ENCODE data around the gene MEI1. TPM values are rescaled to one million over a fixed set of nuclear protein-coding genes. Genes with fewer than 3 reads are reported as not detected.
"Not testable (repeated sequence)": the region's sequence is repeated elsewhere in the genome, so short reads cannot be mapped to it uniquely, and the experiment has no call there.

Gene MEI1
- total RNA-seq, 1 experiment from 2014 or later = 0.61 TPM

DNA sequence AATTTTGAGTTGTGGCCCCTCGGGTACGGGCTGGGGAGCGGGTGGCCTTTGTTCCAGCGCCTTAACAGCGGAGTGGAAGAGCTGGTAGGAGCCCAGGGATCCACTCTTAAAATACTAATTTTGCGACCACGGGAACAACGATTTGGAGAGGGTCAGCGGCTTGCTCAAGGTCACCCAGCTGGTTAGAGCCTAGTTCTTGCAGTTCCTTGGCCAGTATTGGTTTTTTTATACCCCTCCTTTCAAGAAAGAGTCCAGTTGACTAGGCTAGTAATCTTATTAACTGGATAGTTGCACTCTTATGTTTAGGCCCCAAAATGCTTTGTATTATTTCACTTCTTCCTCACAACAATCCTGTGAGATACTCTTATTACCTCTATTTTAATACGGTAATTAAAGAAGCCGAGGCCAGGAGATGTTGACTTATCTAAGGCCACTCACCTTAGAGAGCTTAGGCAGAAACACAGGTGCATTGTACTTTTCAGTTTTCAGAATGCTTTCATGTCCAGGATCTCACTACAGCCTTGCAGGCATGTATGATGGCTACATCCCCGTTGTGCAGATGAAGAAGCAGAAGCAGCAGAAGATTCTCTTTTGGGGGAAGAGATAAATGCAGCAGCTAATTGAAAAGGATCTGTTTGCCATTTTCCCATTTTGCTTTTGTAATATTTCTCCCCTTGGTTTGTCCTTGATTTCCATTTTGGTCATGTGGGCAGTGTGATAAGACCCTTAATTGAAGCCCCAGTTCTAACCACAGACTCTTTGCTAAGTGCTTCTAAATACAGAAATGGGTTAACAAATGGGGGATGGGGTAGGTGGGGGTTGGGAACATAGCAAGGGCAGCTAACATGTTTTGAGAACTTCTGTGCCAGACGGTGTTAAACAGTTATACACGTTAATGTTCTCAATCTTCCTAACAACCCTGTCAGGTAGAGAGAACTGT lies 135.0 kb downstream of the MEI1 start:
- peaks cover 73% of the 10 kb centered on the region for H3K79me2 ChIP-seq (ENCODE audit: low read depth)
- H3K36me3 ChIP-seq (ENCODE audit: low read depth) = peaks cover 38% of the 10 kb centered on the region
- no peaks in the 10 kb centered on the region for H3K9me2 ChIP-seq (ENCODE audit: insufficient read depth)
- CTCF ChIA-PET = interaction anchor here (1.3 kb wide), 1 partner anchor 87 kb away, joined by 5 read pairs; no protein-coding TSS in a partner anchor
- peaks cover 7% of the 10 kb centered on the region; the same call in 1 of the 2 replicates for H4K20me1 ChIP-seq (ENCODE audit: insufficient read depth)
- H3F3A ChIP-seq (ENCODE audit: insufficient read depth, low read depth) = peaks cover 26% of the 10 kb centered on the region; the same call in 1 of the 2 replicates
- TF ChIP-seq EZH2 (IDR thresholded peaks at IDR 0.05; ENCODE audit: low read depth) = no peak
- TF ChIP-seq, protein P1, sequence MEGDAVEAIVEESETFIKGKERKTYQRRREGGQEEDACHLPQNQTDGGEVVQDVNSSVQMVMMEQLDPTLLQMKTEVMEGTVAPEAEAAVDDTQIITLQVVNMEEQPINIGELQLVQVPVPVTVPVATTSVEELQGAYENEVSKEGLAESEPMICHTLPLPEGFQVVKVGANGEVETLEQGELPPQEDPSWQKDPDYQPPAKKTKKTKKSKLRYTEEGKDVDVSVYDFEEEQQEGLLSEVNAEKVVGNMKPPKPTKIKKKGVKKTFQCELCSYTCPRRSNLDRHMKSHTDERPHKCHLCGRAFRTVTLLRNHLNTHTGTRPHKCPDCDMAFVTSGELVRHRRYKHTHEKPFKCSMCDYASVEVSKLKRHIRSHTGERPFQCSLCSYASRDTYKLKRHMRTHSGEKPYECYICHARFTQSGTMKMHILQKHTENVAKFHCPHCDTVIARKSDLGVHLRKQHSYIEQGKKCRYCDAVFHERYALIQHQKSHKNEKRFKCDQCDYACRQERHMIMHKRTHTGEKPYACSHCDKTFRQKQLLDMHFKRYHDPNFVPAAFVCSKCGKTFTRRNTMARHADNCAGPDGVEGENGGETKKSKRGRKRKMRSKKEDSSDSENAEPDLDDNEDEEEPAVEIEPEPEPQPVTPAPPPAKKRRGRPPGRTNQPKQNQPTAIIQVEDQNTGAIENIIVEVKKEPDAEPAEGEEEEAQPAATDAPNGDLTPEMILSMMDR (conservative IDR thresholded peaks at IDR 0.05) = no peak
- DNase-seq = no peak
- H3K27ac ChIP-seq = peak overlapping the region; percentile 71
- no peaks in the 10 kb centered on the region for H3K27me3 ChIP-seq (ENCODE audit: insufficient read depth, low read depth)
- H2AFZ ChIP-seq = peak overlapping the region; percentile 75; the same call in 1 of the 2 replicates
- peak overlapping the region; percentile 97 for H3K4me2 ChIP-seq
- intact Hi-C loops (cut with micrococcal nuclease; ENCODE audit: unreplicated experiment) = no loop called here
- peak overlapping the region; percentile 71 for H3K4me3 ChIP-seq
- H3K4me1 ChIP-seq (replicated peaks; ENCODE audit: insufficient read depth) = peaks cover 36% of the 10 kb centered on the region
- POLR2A ChIA-PET (ENCODE audit: unreplicated experiment) = no interaction called here
- no peaks in the 10 kb centered on the region for H3K9me3 ChIP-seq (ENCODE audit: insufficient read depth, low read depth)
- TSS peak; percentile 53 for BruUV-seq (replicated peaks)

DNA sequence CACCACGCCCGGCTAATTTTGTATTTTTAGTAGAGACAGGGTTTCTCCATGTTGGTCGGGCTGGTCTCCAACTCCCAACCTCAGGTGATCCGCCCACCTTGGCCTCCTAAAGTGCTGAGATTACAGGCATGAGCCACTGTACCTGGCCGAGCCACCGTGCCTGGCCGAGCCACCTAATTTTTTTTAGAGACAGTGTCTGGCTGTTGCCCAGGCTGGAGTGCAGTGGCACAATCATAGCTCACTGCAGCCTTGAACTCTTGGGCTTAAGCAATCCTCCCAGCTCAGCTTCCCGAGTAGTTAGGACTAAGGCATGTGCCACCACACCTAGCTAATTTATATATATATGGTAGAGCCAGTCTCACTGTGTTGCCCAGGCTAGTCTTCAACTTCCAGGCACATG lies 136.2 kb downstream of the MEI1 start:
- intact Hi-C loops (cut with micrococcal nuclease; ENCODE audit: unreplicated experiment); H3K9me2 ChIP-seq (ENCODE audit: insufficient read depth); H3K9me3 ChIP-seq (ENCODE audit: insufficient read depth, low read depth); H3K27me3 ChIP-seq (ENCODE audit: insufficient read depth, low read depth); CTCF ChIA-PET; H3K27ac ChIP-seq; H2AFZ ChIP-seq; DNase-seq; H3K4me3 ChIP-seq; BruUV-seq (replicated peaks): not testable (repeated sequence)
- peaks cover 42% of the 10 kb centered on the region for H3K36me3 ChIP-seq (ENCODE audit: low read depth)
- POLR2A ChIA-PET (ENCODE audit: unreplicated experiment) = interaction anchor here (0.6 kb wide), 1 partner anchor 105 kb away, joined by 4 read pairs; no protein-coding TSS in a partner anchor
- H3K4me1 ChIP-seq (replicated peaks; ENCODE audit: insufficient read depth) = peaks cover 48% of the 10 kb centered on the region
- H4K20me1 ChIP-seq (ENCODE audit: insufficient read depth) = peaks cover 12% of the 10 kb centered on the region; the same call in 1 of the 2 replicates
- H3F3A ChIP-seq (ENCODE audit: insufficient read depth, low read depth) = peaks cover 37% of the 10 kb centered on the region; the same call in 1 of the 2 replicates
- H3K4me2 ChIP-seq = peak overlapping the region; percentile 29
- peaks cover 85% of the 10 kb centered on the region for H3K79me2 ChIP-seq (ENCODE audit: low read depth)

DNA sequence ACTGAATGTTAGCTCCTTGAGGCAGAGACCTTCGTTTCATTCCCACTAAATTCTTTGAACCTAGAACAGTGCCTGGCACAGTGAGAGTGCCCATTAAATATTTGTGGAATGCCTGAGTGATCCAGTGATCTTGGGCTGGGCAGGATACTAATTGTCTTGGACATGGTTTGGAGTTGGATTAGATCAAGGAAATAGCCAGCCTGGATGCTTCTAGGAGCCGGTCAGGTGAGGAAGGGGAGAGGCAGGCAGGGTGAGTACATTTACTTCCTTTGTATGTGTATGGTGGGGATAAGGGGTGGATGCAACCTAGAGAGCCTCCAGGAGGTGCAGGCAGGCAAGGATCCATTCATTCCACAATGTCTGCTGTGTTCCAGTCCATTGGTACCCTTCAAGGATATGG lies 137.2 kb downstream of the MEI1 start:
- H3K4me1 ChIP-seq (replicated peaks; ENCODE audit: insufficient read depth) = peaks cover 55% of the 10 kb centered on the region

More for the DNA sequence above, 137.2 kb downstream of the MEI1 start:
- Histone ChIP-seq H3K9me2 (ENCODE audit: insufficient read depth) (no peaks in the 10 kb centered on the region), H3K4me2 (no peak overlapping the region), H3K36me3 (ENCODE audit: low read depth) (peaks cover 43% of the 10 kb centered on the region), H3K4me3 (no peak overlapping the region), H3K9me3 (ENCODE audit: insufficient read depth, low read depth) (no peaks in the 10 kb centered on the region), H4K20me1 (ENCODE audit: insufficient read depth) (peaks cover 12% of the 10 kb centered on the region; the same call in 1 of the 2 replicates), H3K79me2 (ENCODE audit: low read depth) (peaks cover 93% of the 10 kb centered on the region), H3K27ac (no peak overlapping the region), H3K27me3 (ENCODE audit: insufficient read depth, low read depth) (no peaks in the 10 kb centered on the region), H3F3A (ENCODE audit: insufficient read depth, low read depth) (peaks cover 43% of the 10 kb centered on the region), H2AFZ (no peak overlapping the region)
- DNase-seq = no peak
- ChIA-PET CTCF (interaction anchor here (1.1 kb wide), 1 partner anchor 120 kb away, joined by 6 read pairs; no protein-coding TSS in a partner anchor), POLR2A (ENCODE audit: unreplicated experiment) (interaction anchor here (0.6 kb wide), 1 partner anchor 14 kb away, joined by 8 read pairs; no protein-coding TSS in a partner anchor)
- no TSS peak for BruUV-seq (replicated peaks)
- intact Hi-C loops (cut with micrococcal nuclease; ENCODE audit: unreplicated experiment) = no loop called here
- TF ChIP-seq EZH2 (IDR thresholded peaks at IDR 0.05; ENCODE audit: low read depth) = no peak
- TF ChIP-seq, protein P1 (conservative IDR thresholded peaks at IDR 0.05) = no peak
